ENCODE data around the gene PUSL1.

DNA sequence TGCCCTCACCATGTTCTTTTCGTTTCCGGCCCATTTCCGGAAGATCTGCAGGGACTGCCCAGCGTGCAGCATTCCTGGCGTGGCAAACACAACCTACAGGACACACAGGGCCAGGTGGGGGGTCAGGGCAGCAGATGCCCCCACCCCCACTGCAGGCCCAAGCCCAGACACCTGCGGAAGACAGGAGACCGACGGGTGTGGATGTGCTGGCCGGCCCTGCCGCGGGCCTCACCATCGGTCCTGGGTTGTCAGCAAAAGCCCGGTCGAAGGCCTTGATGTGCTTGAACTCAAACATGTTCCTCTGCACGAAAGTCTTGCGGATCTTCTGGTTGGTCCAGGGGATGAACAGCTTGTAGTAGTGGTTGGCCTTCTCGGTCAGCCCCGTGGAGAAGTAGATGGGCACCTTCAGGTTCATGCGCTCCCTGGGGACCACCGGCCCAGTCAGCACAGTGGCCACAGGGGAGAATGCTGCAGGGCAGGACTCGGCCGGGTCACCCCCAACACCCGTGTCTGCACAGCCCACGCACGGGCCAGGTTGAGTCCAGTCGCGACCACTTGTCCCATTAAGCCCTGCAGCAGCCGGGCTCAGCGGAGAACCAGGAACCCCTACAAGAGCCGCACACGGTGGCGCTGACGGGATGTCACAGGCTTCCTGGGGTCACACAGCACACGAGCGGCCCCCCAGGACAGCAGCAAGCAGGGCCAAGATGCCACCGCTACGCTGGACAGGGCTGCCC is 5.3 kb downstream of the PUSL1 start:
- TF ChIP-seq TAF1 (IDR thresholded peaks at IDR 0.05; ENCODE audit: borderline replicate concordance, insufficient read depth, low read length), result no peak
- 0 out of 2 replicates have a peak, but pooled peaks have one; percentile 10 for TF ChIP-seq POLR2AphosphoS5 (IDR thresholded peaks at IDR 0.05; ENCODE audit: low read depth, low read length)
- TF ChIP-seq, protein P1, sequence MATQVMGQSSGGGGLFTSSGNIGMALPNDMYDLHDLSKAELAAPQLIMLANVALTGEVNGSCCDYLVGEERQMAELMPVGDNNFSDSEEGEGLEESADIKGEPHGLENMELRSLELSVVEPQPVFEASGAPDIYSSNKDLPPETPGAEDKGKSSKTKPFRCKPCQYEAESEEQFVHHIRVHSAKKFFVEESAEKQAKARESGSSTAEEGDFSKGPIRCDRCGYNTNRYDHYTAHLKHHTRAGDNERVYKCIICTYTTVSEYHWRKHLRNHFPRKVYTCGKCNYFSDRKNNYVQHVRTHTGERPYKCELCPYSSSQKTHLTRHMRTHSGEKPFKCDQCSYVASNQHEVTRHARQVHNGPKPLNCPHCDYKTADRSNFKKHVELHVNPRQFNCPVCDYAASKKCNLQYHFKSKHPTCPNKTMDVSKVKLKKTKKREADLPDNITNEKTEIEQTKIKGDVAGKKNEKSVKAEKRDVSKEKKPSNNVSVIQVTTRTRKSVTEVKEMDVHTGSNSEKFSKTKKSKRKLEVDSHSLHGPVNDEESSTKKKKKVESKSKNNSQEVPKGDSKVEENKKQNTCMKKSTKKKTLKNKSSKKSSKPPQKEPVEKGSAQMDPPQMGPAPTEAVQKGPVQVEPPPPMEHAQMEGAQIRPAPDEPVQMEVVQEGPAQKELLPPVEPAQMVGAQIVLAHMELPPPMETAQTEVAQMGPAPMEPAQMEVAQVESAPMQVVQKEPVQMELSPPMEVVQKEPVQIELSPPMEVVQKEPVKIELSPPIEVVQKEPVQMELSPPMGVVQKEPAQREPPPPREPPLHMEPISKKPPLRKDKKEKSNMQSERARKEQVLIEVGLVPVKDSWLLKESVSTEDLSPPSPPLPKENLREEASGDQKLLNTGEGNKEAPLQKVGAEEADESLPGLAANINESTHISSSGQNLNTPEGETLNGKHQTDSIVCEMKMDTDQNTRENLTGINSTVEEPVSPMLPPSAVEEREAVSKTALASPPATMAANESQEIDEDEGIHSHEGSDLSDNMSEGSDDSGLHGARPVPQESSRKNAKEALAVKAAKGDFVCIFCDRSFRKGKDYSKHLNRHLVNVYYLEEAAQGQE (IDR thresholded peaks at IDR 0.05; ENCODE audit: insufficient read depth in 1 of 2, low read depth in 2 of 2, low read length in 2 of 2), result no peak
- TF ChIP-seq SIN3A (IDR thresholded peaks at IDR 0.05; ENCODE audit: borderline replicate concordance, insufficient read depth, low read length), result no peak
- TF ChIP-seq FOXP2 (optimal IDR thresholded peaks at IDR 0.05; ENCODE audit: borderline replicate concordance, extremely low read depth, extremely low read length, insufficient read depth), result no peak
